Osteoblast (primary cell): ENCODE results near the gene SAMD8. TPM values are rescaled to one million over a fixed set of nuclear protein-coding genes. Genes with fewer than 3 reads are reported as not detected.
"Not testable (repeated sequence)": the region's sequence is repeated elsewhere in the genome, so short reads cannot be mapped to it uniquely, and the experiment has no call there.

Source experiments
- DNase-seq: peaks from one replicate; pipeline ENCODE4 v3.0.0; 2011; ENCODE audit warnings: low spot score, mixed read lengths; ENCODE audit not compliant: insufficient read length; ENCODE audit errors: missing footprints
- H2AFZ ChIP-seq: 2 replicates; pipeline ENCODE4 v1.6.0; 2011; ENCODE audit warnings: mild to moderate bottlenecking, low read length
- H3K27ac ChIP-seq: 2 replicates; pipeline ENCODE4 v1.5.1; 2011; ENCODE audit warnings: mild to moderate bottlenecking, low read depth, low read length, moderate library complexity
- H3K27me3 ChIP-seq: 2 replicates; pipeline ENCODE4 v1.6.0; 2012; ENCODE audit warnings: mild to moderate bottlenecking, control low read depth, inconsistent platforms, low read length, moderate library complexity; ENCODE audit not compliant: insufficient read depth
- H3K36me3 ChIP-seq: 2 replicates; pipeline ENCODE4 v1.5.1; 2011; ENCODE audit warnings: mild to moderate bottlenecking, low read length, control low read depth, moderate library complexity; ENCODE audit not compliant: insufficient read depth
- H3K4me1 ChIP-seq: 2 replicates; pipeline ENCODE4 v1.5.1; 2011; ENCODE audit warnings: mild to moderate bottlenecking, low read length, control low read depth, moderate library complexity; ENCODE audit not compliant: insufficient read depth
- H3K4me2 ChIP-seq: 2 replicates; pipeline ENCODE4 v1.6.0; 2011; ENCODE audit warnings: mild to moderate bottlenecking, low read length; ENCODE audit not compliant: insufficient read depth
- H3K4me3 ChIP-seq: fragments of 200-600 bp; sonication (generic); 3 replicates; pipeline ENCODE4 v1.5.1; 2012; ENCODE audit warnings: mild to moderate bottlenecking, low read length, inconsistent platforms; ENCODE audit not compliant: insufficient read depth
- H3K79me2 ChIP-seq: 2 replicates; pipeline ENCODE4 v1.6.0; 2012; ENCODE audit warnings: mild to moderate bottlenecking, low read length, control low read depth, inconsistent platforms; ENCODE audit not compliant: insufficient read depth
- H3K9me3 ChIP-seq: 2 replicates; pipeline ENCODE4 v1.5.1; 2011; ENCODE audit warnings: low read depth, low read length, control low read depth
- H4K20me1 ChIP-seq: 2 replicates; pipeline ENCODE4 v1.6.0; 2012; ENCODE audit warnings: mild to moderate bottlenecking, low read length, control low read depth; ENCODE audit not compliant: insufficient read depth
- total RNA-seq: library from RNA; depleted of rRNA; stranded (reverse); fragments of >200 nt; gene quantifications from 2 replicates; pipeline ENCODE4 v1.2.3, GENCODE V29; 2012
- TF ChIP-seq, protein P1 (sequence below): IDR thresholded peaks from 2 replicates; pipeline ENCODE4 v1.5.1; 2011; ENCODE audit warnings: mild to moderate bottlenecking, low read depth, low read length, moderate library complexity; ENCODE audit errors: extremely low read depth

The SAMD8 gene
- total RNA-seq, 1 donor, result 31.5 TPM

DNA sequence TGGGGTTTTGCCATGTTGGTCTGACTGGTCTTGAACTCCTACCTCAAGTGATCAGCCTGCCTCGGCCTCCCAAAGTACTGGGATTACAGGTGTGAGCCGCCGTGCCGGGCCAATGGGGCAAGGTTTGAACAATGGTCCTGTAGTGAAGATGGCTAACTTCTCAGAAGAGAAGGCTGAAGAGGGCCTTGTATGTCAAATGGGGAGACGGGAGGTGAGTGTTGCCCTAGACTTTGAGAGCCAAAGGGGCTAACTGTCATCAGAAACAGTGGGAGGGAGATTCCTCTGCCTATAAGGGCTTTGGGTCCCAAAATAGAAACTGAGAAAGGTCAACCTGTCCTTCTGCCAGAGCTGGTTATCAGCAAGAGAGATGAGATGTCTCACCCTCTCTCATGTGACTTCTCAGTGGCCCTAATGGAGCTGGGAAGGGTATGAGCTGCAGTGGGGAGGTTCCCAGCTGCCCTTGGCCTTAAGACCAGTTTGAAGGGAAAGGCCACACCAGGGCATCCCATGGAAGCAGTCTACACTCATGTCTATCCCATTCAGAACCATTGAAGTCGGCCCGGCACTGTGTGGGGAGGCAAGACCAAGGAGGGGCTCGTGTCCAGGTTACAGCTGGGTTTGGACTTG lies 1.3 kb upstream of the SAMD8 start:
- DNase-seq, result peak; percentile 47
- Histone ChIP-seq H3K79me2 (peaks cover 26% of the 10 kb centered on the region), H2AFZ (peak overlapping the region; percentile 25), H3K4me1 (peaks cover 13% of the 10 kb centered on the region), H3K4me2 (peak overlapping the region; percentile 86), H3K9me3 (no peaks in the 10 kb centered on the region), H3K36me3 (no peaks in the 10 kb centered on the region), H3K4me3 (no peak overlapping the region), H3K27me3 (no peaks in the 10 kb centered on the region), H3K27ac (no peak overlapping the region), H4K20me1 (peaks cover 13% of the 10 kb centered on the region)
- TF ChIP-seq, protein P1, sequence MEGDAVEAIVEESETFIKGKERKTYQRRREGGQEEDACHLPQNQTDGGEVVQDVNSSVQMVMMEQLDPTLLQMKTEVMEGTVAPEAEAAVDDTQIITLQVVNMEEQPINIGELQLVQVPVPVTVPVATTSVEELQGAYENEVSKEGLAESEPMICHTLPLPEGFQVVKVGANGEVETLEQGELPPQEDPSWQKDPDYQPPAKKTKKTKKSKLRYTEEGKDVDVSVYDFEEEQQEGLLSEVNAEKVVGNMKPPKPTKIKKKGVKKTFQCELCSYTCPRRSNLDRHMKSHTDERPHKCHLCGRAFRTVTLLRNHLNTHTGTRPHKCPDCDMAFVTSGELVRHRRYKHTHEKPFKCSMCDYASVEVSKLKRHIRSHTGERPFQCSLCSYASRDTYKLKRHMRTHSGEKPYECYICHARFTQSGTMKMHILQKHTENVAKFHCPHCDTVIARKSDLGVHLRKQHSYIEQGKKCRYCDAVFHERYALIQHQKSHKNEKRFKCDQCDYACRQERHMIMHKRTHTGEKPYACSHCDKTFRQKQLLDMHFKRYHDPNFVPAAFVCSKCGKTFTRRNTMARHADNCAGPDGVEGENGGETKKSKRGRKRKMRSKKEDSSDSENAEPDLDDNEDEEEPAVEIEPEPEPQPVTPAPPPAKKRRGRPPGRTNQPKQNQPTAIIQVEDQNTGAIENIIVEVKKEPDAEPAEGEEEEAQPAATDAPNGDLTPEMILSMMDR, result no peak

DNA sequence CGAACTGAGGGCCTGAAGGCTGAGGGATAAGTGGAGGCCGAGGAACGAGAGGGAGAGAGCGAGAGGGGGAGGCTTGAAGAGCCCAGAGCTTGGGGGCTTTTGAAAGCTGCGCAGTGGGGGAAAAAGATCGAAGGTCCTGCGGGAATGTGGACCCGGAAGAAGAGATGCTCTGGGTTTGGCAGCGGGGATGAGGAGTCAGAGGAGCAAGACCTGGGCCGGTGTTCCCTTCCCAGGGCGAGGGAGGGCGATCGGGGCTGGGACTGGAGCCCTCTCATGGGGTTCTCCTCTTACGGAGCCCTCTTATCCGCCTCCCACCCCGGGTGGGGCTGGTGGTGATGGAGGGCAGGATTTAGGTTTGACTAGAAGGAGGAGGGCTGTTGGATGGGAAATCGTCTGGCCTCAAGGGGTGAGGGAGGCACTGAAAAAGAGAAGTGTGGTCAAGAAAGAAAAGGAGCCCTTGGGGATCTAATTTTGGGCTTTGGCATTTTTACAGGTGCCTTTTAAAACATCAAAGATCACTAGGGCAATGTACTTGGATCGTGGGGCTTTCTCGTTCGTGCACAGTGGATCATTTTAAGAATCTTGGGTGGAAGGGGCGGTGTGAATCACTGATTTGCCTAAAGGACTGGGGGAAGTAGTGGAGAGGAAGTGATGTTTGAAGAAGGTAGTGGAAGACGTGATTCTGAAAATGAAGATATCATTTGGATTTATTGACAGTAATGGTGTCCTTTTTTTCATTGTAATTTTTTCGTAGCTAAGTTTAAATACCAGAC lies 637 bp downstream of the SAMD8 start:
- Histone ChIP-seq H2AFZ (peak overlapping the region; percentile 52), H3K27ac (peak overlapping the region; percentile 95), H3K9me3 (no peaks in the 10 kb centered on the region), H3K4me1 (peaks cover 18% of the 10 kb centered on the region), H3K27me3 (no peaks in the 10 kb centered on the region), H3K4me3 (peak overlapping the region; percentile 98), H3K36me3 (no peaks in the 10 kb centered on the region), H4K20me1 (peaks cover 21% of the 10 kb centered on the region), H3K79me2 (peaks cover 46% of the 10 kb centered on the region), H3K4me2 (peak overlapping the region; percentile 86)
- DNase-seq, result peak; percentile 88
- TF ChIP-seq, protein P1, result no peak

DNA sequence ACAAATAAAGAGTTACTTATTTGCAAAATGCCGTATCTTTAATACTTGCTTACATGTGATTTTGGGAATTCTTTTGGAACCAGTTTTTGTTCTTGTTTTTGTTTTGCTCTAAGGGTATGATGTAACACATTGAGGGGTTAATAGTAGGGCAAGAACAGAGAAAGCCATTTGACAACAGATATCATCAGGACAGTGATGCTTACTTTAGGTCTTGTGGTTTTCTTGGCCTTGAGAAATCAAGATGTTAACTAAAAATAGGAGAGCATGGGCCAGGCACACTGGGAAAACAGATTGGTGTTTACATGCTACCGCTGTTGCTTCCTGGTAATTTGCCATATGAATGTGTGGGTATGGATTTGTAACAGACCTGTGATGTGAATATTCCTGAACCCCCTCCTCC lies 3.7 kb downstream of the SAMD8 start:
- Histone ChIP-seq H4K20me1 (peaks cover 41% of the 10 kb centered on the region), H3K27ac (no peak overlapping the region), H3K9me3 (no peaks in the 10 kb centered on the region), H3K36me3 (no peaks in the 10 kb centered on the region), H2AFZ (no peak overlapping the region), H3K4me1 (peaks cover 31% of the 10 kb centered on the region), H3K79me2 (peaks cover 76% of the 10 kb centered on the region), H3K27me3 (no peaks in the 10 kb centered on the region), H3K4me2 (no peak overlapping the region), H3K4me3 (no peak overlapping the region)
- peak; percentile 36 for DNase-seq
- TF ChIP-seq, protein P1, result no peak

DNA sequence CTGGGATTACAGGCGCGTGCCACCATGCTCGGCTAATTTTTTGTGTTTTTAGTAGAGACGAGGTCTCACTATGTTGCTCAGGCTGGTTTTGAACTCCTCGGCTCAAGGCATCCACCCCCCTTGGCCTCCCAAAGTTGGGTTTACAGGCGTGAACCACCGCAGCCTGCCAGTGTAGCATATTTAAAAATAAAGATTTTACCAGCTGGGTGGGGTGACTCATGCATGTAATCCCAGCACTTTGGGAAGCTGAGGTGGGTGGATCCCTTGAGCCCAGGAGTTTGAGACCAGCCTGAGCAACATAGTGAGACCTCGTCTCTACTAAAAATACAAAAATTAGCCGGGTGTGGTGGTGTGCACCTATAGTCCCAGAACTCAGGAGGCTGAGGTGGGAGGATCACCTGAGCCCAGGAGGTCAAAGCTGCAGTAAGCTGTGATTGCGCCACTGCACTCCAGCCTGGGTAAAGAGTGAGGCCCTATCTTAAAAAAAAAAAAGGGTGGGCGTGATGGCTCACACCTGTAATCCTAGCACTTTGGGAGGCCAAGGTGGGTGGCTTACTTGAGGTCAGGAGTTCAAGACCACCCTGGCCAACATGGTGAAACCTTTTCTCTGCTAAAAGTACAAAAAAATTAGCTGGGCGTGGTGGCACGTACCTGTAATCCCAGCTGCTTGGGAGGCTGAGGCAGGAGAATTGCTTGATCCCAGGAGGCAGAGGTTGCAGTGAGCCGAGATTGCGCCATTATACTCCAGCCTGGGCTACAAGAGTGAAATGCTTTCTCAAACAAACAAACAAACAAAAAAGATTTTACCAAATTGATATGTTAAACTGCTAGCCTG lies 5.7 kb downstream of the SAMD8 start:
- Histone ChIP-seq H3K4me1 (peaks cover 31% of the 10 kb centered on the region), H3K79me2 (peaks cover 92% of the 10 kb centered on the region), H4K20me1 (peaks cover 44% of the 10 kb centered on the region), H3K4me2 (peak overlapping the region; percentile 29)
- H3K36me3 ChIP-seq, H3K27ac ChIP-seq, H3K4me3 ChIP-seq, H3K9me3 ChIP-seq, H2AFZ ChIP-seq, H3K27me3 ChIP-seq: not testable (repeated sequence)
- peak; percentile 69 for DNase-seq
